H1 (cell line): ENCODE data around the gene AVPI1.

Experiments
- CTCF ChIP-seq, 3 experiments: IDR thresholded peaks; 1 replicate in 2 of 3; 2 replicates in 1 of 3; pipeline versions ENCODE4 v1.5.1 to v1.6.1; 2011; ENCODE audit warnings: low read length in 3 of 3, mild to moderate bottlenecking in 3 of 3, inconsistent platforms in 2 of 3, low read depth in 1 of 3, moderate library complexity in 1 of 3; ENCODE audit not compliant: insufficient read depth in 1 of 3; ENCODE audit errors: control extremely low read depth in 1 of 3
- EP300 ChIP-seq, 2 experiments: IDR thresholded peaks; 1 replicate in 1 of 2; 2 replicates in 1 of 2; pipeline ENCODE4 v1.6.1; 2011 to 2012; ENCODE audit warnings: low read depth in 2 of 2, low read length in 2 of 2, mild to moderate bottlenecking in 2 of 2, borderline replicate concordance in 1 of 2, inconsistent platforms in 1 of 2, moderate library complexity in 1 of 2
- EZH2 ChIP-seq: fragments of 200-600 bp; sonication (generic); IDR thresholded peaks from 2 replicates; pipeline ENCODE4 v1.7.1; 2012; ENCODE audit warnings: low read depth, mild to moderate bottlenecking, moderate library complexity, low read length, inconsistent platforms; ENCODE audit not compliant: severe bottlenecking
- HDAC2 ChIP-seq, 2 experiments: fragments of 300-600 bp in 1 of 2; sonication (generic) in 1 of 2; IDR thresholded peaks; 2 replicates each; pipeline ENCODE4 v1.6.1; 2011 to 2012; ENCODE audit warnings: low read depth in 2 of 2, low read length in 2 of 2, mild to moderate bottlenecking in 2 of 2, moderate library complexity in 2 of 2, borderline replicate concordance in 1 of 2, inconsistent platforms in 1 of 2
- PHF8 ChIP-seq: fragments of 200-600 bp; sonication (generic); conservative IDR thresholded peaks from 2 replicates; pipeline ENCODE4 v1.7.1; 2012; ENCODE audit warnings: low read depth, mild to moderate bottlenecking, inconsistent platforms, low read length, moderate library complexity
- POLR2A ChIP-seq, 2 experiments: IDR thresholded peaks; 1 replicate in 1 of 2; 2 replicates in 1 of 2; pipeline ENCODE4 v1.6.1; 2011; ENCODE audit warnings: low read depth in 2 of 2, low read length in 2 of 2, mild to moderate bottlenecking in 2 of 2; ENCODE audit errors: control extremely low read depth in 1 of 2
- RFX5 ChIP-seq: IDR thresholded peaks from 2 replicates; pipeline ENCODE4 v1.6.1; 2011; ENCODE audit warnings: low read depth, low read length, improper control_type of control experiment, borderline replicate concordance
- RXRA ChIP-seq: IDR thresholded peaks from 2 replicates; pipeline ENCODE4 v1.6.1; 2011; ENCODE audit warnings: low read depth, mild to moderate bottlenecking, low read length, moderate library complexity; ENCODE audit not compliant: insufficient read depth
- SIN3A ChIP-seq, 2 experiments: IDR thresholded peaks in 1 of 2; conservative IDR thresholded peaks in 1 of 2; 2 replicates each; pipeline ENCODE4 v1.6.1; 2011 to 2012; ENCODE audit warnings: low read length in 2 of 2, improper control_type of control experiment in 1 of 2, low read depth in 1 of 2, mild to moderate bottlenecking in 1 of 2
- SRF ChIP-seq: IDR thresholded peaks from 2 replicates; pipeline ENCODE4 v1.6.1; 2011; ENCODE audit warnings: mild to moderate bottlenecking, low read depth, low read length, moderate library complexity

GRCh38 chr10:97656777-97657176 lies 30.3 kb downstream of the AVPI1 start:
- TF ChIP-seq SIN3A (conservative IDR thresholded peaks at IDR 0.05 in 1 of 2, IDR thresholded peaks at IDR 0.05 in 1 of 2; ENCODE audit: low read depth in 1 of 2, low read length in 2 of 2), result no peak
- TF ChIP-seq RFX5, result no peak
- no peak for TF ChIP-seq CTCF (IDR thresholded peaks at IDR 0.05; ENCODE audit: control extremely low read depth in 1 of 3, insufficient read depth in 1 of 3, low read depth in 1 of 3, low read length in 3 of 3)
- TF ChIP-seq EZH2, result no peak
- no peak for TF ChIP-seq POLR2A (IDR thresholded peaks at IDR 0.05; ENCODE audit: control extremely low read depth in 1 of 2, low read depth in 2 of 2, low read length in 2 of 2)
- TF ChIP-seq SRF, result no peak
- no peak for TF ChIP-seq EP300 (IDR thresholded peaks at IDR 0.05; ENCODE audit: borderline replicate concordance in 1 of 2, low read depth in 2 of 2, low read length in 2 of 2)
- no peak for TF ChIP-seq PHF8
- TF ChIP-seq RXRA, result no peak
- no peak for TF ChIP-seq HDAC2 (IDR thresholded peaks at IDR 0.05; ENCODE audit: borderline replicate concordance in 1 of 2, low read depth in 2 of 2, low read length in 2 of 2)
